ENCODE measurements around the gene DAG1. TPM values are rescaled to one million over a fixed set of nuclear protein-coding genes. Genes with fewer than 3 reads are reported as not detected.

Gene DAG1
- total and polyA plus RNA-seq, 7 donors: 4.2 to 73.4 (median 42.8) TPM

- WGBS, 2 donors: 79 to 91% methylated on average over 3 of the region's 3 CpGs
- intact Hi-C loops (cut with DNase I): no loop called here
These were observed 86.6 kb downstream of the DAG1 start for GRCh38 chr3:49556500-49557275.

GRCh38 chr3:49563040-49563578 is 93.0 kb downstream of the DAG1 start:
- H3K27me3 ChIP-seq: no peaks in the 10 kb centered on the region
- DNase-seq: no peak
- intact Hi-C loops (cut with DNase I): no loop called here
- no peaks in the 10 kb centered on the region for H3K9me3 ChIP-seq
- H3K36me3 ChIP-seq: no peaks in the 10 kb centered on the region
- TF ChIP-seq EP300 (IDR thresholded peaks at IDR 0.05) (no peak), POLR2AphosphoS5 (IDR thresholded peaks at IDR 0.05) (no peak), POLR2A (IDR thresholded peaks at IDR 0.05) (no peak)
- TF ChIP-seq, protein P1, sequence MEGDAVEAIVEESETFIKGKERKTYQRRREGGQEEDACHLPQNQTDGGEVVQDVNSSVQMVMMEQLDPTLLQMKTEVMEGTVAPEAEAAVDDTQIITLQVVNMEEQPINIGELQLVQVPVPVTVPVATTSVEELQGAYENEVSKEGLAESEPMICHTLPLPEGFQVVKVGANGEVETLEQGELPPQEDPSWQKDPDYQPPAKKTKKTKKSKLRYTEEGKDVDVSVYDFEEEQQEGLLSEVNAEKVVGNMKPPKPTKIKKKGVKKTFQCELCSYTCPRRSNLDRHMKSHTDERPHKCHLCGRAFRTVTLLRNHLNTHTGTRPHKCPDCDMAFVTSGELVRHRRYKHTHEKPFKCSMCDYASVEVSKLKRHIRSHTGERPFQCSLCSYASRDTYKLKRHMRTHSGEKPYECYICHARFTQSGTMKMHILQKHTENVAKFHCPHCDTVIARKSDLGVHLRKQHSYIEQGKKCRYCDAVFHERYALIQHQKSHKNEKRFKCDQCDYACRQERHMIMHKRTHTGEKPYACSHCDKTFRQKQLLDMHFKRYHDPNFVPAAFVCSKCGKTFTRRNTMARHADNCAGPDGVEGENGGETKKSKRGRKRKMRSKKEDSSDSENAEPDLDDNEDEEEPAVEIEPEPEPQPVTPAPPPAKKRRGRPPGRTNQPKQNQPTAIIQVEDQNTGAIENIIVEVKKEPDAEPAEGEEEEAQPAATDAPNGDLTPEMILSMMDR (IDR thresholded peaks at IDR 0.05): no peak
- H3K4me1 ChIP-seq: no peaks in the 10 kb centered on the region
- H3K27ac ChIP-seq: no peak overlapping the region
- H3K4me3 ChIP-seq: no peak overlapping the region
- WGBS, 2 donors: 40 to 62% methylated on average over 4 of the region's 4 CpGs

More at GRCh38 chr3:49556500-49557275, 86.6 kb downstream of the DAG1 start:
- Histone ChIP-seq H3K27ac (no peak overlapping the region), H3K27me3 (no peaks in the 10 kb centered on the region), H3K4me1 (peaks cover 0 to 19% (median 16%) of the 10 kb centered on the region in 4 donors), H3K4me3 (no peak overlapping the region), H3K9me3 (no peaks in the 10 kb centered on the region), H3K36me3 (no peaks in the 10 kb centered on the region)
- TF ChIP-seq, protein P1 (IDR thresholded peaks at IDR 0.05): no peak
- TF ChIP-seq EP300 (IDR thresholded peaks at IDR 0.05) (no peak), POLR2A (IDR thresholded peaks at IDR 0.05) (no peak), POLR2AphosphoS5 (IDR thresholded peaks at IDR 0.05) (no peak)
- DNase-seq: no peak

DNA sequence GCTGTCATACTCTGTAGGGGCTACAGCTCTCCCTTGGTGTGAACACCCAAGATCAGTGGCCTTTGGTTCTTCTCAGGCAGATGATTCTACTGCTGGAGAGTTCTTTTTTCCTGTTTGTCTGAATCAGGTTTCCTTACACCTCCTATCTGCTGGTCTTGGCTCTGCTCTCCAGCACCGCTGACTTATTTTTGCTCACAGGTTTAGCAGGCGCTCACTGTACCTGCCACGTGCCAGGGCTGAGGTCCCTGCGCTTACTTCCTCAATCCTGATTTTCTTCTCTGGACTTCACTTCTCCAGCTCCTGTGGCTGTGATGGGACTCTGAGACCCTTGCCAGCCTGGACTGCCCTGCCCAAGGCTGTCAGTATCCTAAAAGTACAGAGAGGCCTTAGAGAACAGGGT is 93.7 kb downstream of the DAG1 start:
- intact Hi-C loops (cut with DNase I): no loop called here

DNA sequence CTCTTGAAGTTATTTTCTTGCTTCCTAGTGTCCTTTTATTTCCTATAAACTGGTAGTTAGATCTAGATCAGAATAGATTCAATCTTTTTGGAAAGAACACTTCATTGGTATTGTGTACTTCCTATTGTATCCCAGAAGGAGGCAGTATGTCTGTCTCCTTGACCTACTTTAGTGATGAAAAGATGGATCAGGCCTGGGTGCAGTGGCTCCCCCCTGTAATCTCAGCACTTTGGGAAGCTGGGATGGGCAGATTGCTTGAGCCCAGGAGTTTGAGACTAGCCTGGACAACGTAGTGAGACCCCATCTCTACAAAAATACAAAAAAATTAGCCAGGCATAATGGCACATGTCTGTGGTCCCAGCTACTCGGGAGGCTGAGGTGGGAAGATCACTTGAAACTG is 96.2 kb downstream of the DAG1 start:
- WGBS, 2 donors: 72 to 75% methylated on average over 2 of the region's 2 CpGs

More for the DNA sequence above, 93.7 kb downstream of the DAG1 start:
- no peak for TF ChIP-seq POLR2A (IDR thresholded peaks at IDR 0.05)
- TF ChIP-seq EP300 (IDR thresholded peaks at IDR 0.05): no peak
- TF ChIP-seq POLR2AphosphoS5 (IDR thresholded peaks at IDR 0.05): no peak
- TF ChIP-seq, protein P1 (IDR thresholded peaks at IDR 0.05): no peak
- H3K27me3 ChIP-seq: no peaks in the 10 kb centered on the region
- H3K9me3 ChIP-seq: no peaks in the 10 kb centered on the region
- H3K36me3 ChIP-seq: no peaks in the 10 kb centered on the region
- no peaks in the 10 kb centered on the region for H3K4me1 ChIP-seq
- 92 to 93% methylated on average over 4 of the region's 4 CpGs for WGBS, 2 donors
- H3K4me3 ChIP-seq: no peak overlapping the region
- H3K27ac ChIP-seq: no peak overlapping the region
- DNase-seq: no peak

More for the DNA sequence above, 96.2 kb downstream of the DAG1 start:
- no peaks in the 10 kb centered on the region for H3K4me1 ChIP-seq
- H3K27ac ChIP-seq: no peak overlapping the region
- DNase-seq: no peak
- no peaks in the 10 kb centered on the region for H3K9me3 ChIP-seq
- H3K27me3 ChIP-seq: no peaks in the 10 kb centered on the region
- no peak for TF ChIP-seq POLR2A (IDR thresholded peaks at IDR 0.05)
- TF ChIP-seq EP300 (IDR thresholded peaks at IDR 0.05): no peak
- TF ChIP-seq POLR2AphosphoS5 (IDR thresholded peaks at IDR 0.05): no peak
- TF ChIP-seq, protein P1 (IDR thresholded peaks at IDR 0.05): no peak
- no peak overlapping the region for H3K4me3 ChIP-seq
- intact Hi-C loops (cut with DNase I): no loop called here
- no peaks in the 10 kb centered on the region for H3K36me3 ChIP-seq

All from sigmoid colon (tissue), 7 donors.